Measurements from ENCODE around the gene SH3D19. TPM values are rescaled to one million over a fixed set of nuclear protein-coding genes. Genes with fewer than 3 reads are reported as not detected.

SH3D19 gene
- total RNA-seq, 4 donors from 2014 or later, result 35.2 to 316 (median 131) TPM

DNA sequence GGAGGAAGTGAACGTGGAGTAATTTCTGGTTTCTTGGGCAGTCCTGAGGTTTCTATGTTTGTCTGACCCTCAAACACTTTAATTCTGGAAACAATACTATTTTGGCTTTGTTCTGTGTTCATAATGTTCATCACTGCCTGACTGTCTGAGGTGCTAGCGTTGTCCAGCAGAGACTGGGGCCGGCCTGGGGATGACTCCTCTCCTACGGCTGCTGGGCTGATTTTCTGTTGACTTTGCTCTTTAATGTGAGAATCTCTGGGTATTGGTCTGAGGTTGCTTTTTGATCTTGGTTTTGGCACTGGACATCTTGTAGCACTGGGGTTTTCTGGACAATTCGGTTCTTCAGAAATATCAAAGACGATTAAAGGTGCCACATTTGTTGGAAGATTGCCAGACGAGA, 150.2 kb downstream of the SH3D19 start:
- TF ChIP-seq, protein P1, sequence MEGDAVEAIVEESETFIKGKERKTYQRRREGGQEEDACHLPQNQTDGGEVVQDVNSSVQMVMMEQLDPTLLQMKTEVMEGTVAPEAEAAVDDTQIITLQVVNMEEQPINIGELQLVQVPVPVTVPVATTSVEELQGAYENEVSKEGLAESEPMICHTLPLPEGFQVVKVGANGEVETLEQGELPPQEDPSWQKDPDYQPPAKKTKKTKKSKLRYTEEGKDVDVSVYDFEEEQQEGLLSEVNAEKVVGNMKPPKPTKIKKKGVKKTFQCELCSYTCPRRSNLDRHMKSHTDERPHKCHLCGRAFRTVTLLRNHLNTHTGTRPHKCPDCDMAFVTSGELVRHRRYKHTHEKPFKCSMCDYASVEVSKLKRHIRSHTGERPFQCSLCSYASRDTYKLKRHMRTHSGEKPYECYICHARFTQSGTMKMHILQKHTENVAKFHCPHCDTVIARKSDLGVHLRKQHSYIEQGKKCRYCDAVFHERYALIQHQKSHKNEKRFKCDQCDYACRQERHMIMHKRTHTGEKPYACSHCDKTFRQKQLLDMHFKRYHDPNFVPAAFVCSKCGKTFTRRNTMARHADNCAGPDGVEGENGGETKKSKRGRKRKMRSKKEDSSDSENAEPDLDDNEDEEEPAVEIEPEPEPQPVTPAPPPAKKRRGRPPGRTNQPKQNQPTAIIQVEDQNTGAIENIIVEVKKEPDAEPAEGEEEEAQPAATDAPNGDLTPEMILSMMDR (IDR thresholded peaks at IDR 0.05), result no peak
- TF ChIP-seq POLR2A (IDR thresholded peaks at IDR 0.05), result no peak
- H3K9me3 ChIP-seq, result no peaks in the 10 kb centered on the region
- H3K36me3 ChIP-seq, result no peaks in the 10 kb centered on the region
- H3K4me3 ChIP-seq, result no peak overlapping the region
- peak in 1 of 2 donors; percentile 32 for DNase-seq
- intact Hi-C loops (cut with DNase I; ENCODE audit: low total_unique reads), result no loop called here
- H3K27ac ChIP-seq, result peak overlapping the region; percentile 61 to 62
- peaks cover 0 to 4% of the 10 kb centered on the region in 2 donors for H3K4me1 ChIP-seq
- no peaks in the 10 kb centered on the region for H3K27me3 ChIP-seq

DNA sequence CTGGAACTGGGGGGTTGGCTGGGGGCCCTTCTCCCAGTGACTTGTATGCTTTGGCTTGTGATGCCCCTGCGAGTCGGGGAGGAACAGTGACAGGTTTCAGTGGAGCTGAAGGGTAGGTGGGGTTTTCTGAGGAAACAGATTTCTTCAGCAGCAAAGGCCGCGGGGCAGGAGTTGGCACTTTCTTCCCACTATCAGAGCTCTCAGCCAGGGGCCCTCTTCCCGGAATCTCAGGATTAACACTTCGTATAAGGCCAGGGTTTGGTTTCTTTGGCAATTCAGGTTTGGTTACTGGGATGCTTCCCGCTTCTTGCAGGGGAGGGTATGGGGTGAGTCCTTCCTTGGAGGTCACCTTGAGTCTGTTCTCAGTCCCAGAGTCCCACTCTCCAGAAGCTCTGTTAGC, 150.6 kb downstream of the SH3D19 start:
- intact Hi-C loops (cut with DNase I; ENCODE audit: low total_unique reads), result no loop called here

DNA sequence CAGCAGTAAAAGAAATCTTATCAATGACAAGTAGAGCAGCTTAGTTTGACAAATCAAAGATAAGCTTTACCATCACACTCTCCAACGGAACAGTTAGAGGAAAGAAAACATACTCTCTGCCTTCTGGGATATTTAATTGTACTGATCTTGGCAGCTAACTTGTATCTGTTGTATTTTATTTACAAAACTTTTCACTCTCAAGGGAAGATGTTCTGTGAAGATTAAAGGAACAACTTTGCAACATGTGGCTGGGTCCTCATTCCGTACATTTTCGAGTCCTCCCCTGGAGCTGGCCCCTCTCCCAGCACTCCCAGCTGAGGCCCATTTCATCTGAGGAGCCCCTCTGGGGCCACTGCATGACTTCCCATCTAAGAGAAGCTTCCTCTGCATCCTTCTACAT, 151.5 kb downstream of the SH3D19 start:
- Histone ChIP-seq H3K4me3 (no peak overlapping the region), H3K27me3 (no peaks in the 10 kb centered on the region), H3K27ac (peak overlapping the region; percentile 61 to 62), H3K36me3 (no peaks in the 10 kb centered on the region), H3K9me3 (no peaks in the 10 kb centered on the region), H3K4me1 (peaks cover 4 to 5% of the 10 kb centered on the region in 2 donors)
- peak; percentile 80 to 81 for DNase-seq
- intact Hi-C loops (cut with DNase I; ENCODE audit: low total_unique reads), result no loop called here
- TF ChIP-seq, protein P1 (IDR thresholded peaks at IDR 0.05), result no peak
- no peak for TF ChIP-seq POLR2A (IDR thresholded peaks at IDR 0.05)

More for the DNA sequence above, 150.6 kb downstream of the SH3D19 start:
- Histone ChIP-seq H3K27me3 (no peaks in the 10 kb centered on the region), H3K27ac (peak overlapping the region; percentile 61 to 62), H3K4me1 (peaks cover 3 to 4% of the 10 kb centered on the region in 2 donors), H3K36me3 (no peaks in the 10 kb centered on the region), H3K9me3 (no peaks in the 10 kb centered on the region), H3K4me3 (no peak overlapping the region)
- no peak for DNase-seq
- TF ChIP-seq, protein P1 (IDR thresholded peaks at IDR 0.05), result no peak
- no peak for TF ChIP-seq POLR2A (IDR thresholded peaks at IDR 0.05)

DNA sequence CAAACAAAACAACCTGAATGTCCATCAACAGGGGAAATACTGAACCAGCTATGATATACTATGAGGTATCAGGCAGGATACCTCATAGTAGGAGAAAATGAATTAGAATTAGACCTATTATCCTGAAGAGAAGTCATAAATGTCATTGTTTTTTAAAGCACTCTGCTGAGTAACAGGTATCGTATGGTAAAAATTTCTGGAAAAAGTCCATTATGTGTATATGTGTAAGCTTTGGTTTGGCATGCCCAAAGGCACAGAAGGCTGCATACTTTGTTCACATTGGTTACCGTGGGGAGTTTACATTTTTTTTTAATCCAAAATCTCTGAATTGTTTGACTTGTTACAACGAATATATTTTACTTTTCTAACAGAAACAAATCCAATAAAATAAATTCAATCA, 155.5 kb downstream of the SH3D19 start:
- no peak for DNase-seq
- intact Hi-C loops (cut with DNase I; ENCODE audit: low total_unique reads), result no loop called here
- Histone ChIP-seq H3K36me3 (no peaks in the 10 kb centered on the region), H3K27me3 (no peaks in the 10 kb centered on the region), H3K4me3 (no peak overlapping the region), H3K27ac (peak overlapping the region; percentile 63), H3K4me1 (peaks cover 3 to 10% of the 10 kb centered on the region in 2 donors), H3K9me3 (no peaks in the 10 kb centered on the region)
- TF ChIP-seq POLR2A (IDR thresholded peaks at IDR 0.05), result no peak

- Histone ChIP-seq H3K4me1 (peaks cover 0 to 10% of the 10 kb centered on the region in 2 donors), H3K9me3 (no peaks in the 10 kb centered on the region), H3K27me3 (no peaks in the 10 kb centered on the region), H3K36me3 (no peaks in the 10 kb centered on the region), H3K4me3 (no peak overlapping the region), H3K27ac (peak overlapping the region; percentile 63 to 74)
- peak; percentile 83 to 92 for DNase-seq
- intact Hi-C loops (cut with DNase I; ENCODE audit: low total_unique reads), result no loop called here
- TF ChIP-seq, protein P1 (IDR thresholded peaks at IDR 0.05), result peak in 1 of 4 experiments; percentile 15
- TF ChIP-seq POLR2A (IDR thresholded peaks at IDR 0.05), result no peak
These were observed 156.2 kb downstream of the SH3D19 start for GRCh38 chr4:151169223-151169622.

- intact Hi-C loops (cut with DNase I; ENCODE audit: low total_unique reads), result no loop called here
- Histone ChIP-seq H3K27ac (no peak overlapping the region), H3K4me1 (peaks cover 0 to 10% of the 10 kb centered on the region in 2 donors)
These were observed 157.8 kb downstream of the SH3D19 start for GRCh38 chr4:151167561-151167960.

More at GRCh38 chr4:151167561-151167960, 157.8 kb downstream of the SH3D19 start:
- H3K36me3 ChIP-seq, result no peaks in the 10 kb centered on the region
- DNase-seq, result no peak
- no peaks in the 10 kb centered on the region for H3K9me3 ChIP-seq
- no peaks in the 10 kb centered on the region for H3K27me3 ChIP-seq
- TF ChIP-seq, protein P1 (IDR thresholded peaks at IDR 0.05), result no peak
- TF ChIP-seq POLR2A (IDR thresholded peaks at IDR 0.05), result no peak
- no peak overlapping the region for H3K4me3 ChIP-seq

Data from uterus (tissue), 4 donors.